DMS79 (cell line): Measurements from ENCODE around the gene PCYT1B.
"Not testable (repeated sequence)": the region's sequence is repeated elsewhere in the genome, so short reads cannot be mapped to it uniquely, and the experiment has no call there.

Experiments
- DNase-seq: peaks from one replicate; lab custom pipeline; 2025; lab: John Stamatoyannopoulos, UW

Gene PCYT1B

DNA sequence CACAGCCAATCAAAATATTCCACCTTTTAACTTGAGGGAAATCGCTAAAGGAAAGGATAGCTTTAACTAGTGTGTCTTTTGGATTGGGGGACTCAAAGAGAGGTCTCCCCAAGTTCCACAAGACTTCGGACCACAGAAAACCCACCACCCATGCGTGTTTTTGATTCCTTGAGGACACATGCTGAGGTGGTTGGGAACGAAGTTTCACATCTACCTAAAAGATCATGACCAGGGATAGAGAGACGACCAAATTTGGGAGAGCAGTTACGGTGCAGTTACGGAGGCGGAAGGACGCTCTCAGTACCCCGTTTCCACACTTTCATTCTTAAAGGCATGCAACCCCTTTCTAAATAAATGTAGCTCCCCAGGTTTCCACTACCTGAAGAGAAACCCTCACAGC is 1.1 kb downstream of the PCYT1B start:
- DNase-seq, result no peak

DNA sequence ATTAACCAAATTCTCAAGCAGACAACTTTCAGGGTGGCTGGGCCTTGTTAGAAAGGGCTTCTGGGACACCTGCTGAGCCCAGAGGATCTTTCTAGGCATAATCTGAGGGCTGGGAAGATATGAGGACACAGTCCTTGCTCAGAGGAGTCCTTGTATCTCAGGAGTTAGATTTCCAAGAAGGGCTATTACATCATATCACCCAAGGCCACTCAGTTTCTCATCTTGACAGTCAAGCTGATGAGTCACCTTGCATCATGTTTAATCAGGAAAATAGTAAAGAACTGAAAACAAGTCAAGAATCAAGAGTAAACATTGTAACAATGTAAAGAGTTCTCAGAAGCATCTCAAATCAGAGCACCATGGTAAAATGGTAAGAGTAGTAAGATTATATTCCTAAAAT is 4.0 kb downstream of the PCYT1B start:
- no peak for DNase-seq

DNA sequence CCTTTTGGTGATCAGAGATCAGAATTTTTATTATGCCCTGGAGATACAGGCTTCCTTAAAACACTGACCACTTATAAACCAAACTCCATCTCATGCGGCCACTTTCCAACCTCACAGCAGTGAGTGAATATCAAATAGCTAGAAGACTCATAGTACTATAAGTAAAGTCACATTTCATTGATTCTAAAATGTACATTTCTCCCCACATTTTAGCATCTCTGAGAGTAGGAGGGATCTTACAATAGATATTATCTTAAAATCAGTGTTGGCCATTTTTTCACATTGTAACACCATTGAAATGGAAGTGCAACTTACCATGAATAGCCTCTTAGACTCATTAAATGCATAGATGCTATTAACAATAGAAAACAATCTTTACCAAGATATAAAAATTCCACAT is 17.4 kb downstream of the PCYT1B start:
- DNase-seq, result no peak

DNA sequence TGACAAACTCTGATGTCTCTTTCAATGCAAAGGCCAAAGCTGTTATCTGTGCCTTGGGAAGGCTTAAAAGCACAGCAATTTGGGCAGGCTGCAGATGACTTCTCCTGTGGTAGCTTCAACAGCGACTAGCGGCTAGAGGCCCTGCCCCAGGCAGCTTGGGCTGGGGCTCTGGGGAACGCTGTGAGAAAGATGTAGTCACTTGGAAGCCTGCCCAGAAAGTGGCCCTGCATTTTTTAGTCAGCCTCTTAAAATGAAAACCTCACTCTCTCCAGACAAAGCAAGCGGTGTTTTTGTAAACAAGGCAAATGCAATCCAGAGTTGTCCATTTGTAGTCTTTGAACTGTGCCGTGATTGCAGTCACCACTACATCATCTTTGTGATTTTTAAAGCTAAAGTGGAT is 27.5 kb downstream of the PCYT1B start:
- DNase-seq, result peak; percentile 17

DNA sequence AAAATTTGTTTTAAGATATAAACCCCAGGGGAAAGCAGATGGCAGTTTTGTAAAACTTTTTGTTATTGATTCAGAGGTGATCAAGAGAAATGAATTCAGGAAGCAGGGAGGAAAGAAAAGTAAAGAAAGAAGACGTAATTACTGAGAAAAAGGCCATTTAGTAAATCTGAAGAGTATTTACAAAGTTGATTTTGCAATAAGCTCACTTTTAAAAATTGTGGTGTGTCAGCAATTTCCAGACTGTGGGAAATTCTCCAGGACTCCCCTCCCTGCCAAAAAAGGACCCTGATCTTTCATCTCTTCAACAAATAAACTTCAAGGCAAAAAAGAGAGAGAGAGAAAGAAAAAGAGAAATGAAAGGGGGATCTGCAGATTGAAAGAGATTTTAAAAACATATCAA is 36.6 kb downstream of the PCYT1B start:
- no peak for DNase-seq

DNA sequence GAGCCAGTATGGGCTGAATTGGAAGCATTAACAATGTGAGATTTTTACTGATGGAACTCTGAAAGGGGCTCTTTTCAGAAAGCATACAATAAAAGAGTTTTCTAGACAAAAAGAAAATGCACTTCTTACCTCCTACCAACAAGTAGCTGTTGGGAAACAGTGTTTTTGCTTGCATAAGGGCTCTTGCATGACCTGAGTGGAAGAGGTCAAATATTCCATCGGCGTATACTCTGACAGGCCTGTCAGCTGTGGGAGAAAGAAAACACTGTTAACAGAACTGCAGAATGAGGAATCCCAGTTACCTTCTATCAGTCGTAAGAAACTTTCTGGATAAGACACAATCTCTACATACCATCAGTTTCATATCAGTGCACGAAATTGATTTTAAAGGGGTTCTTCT is 39.5 kb downstream of the PCYT1B start:
- DNase-seq, result no peak

DNA sequence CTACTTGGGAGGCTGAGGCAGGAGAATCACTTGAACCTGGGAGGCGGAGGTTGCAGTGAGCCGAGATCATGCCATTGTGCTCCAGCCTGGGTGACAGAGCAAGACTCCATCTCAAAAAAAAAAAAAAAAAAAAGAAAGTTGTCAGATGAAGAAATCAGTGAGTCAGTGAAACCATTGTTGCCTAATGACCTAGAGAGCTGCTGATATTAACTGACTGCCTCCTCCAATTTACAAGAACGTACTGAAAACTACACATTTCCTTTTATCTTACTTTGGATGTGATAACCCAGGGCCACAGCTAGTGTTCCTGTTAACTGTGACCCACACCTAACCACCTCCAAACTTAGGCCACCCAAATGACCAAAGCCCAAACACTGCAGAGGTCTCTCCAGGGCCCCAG is 41.2 kb downstream of the PCYT1B start:
- not testable (repeated sequence) for DNase-seq

DNA sequence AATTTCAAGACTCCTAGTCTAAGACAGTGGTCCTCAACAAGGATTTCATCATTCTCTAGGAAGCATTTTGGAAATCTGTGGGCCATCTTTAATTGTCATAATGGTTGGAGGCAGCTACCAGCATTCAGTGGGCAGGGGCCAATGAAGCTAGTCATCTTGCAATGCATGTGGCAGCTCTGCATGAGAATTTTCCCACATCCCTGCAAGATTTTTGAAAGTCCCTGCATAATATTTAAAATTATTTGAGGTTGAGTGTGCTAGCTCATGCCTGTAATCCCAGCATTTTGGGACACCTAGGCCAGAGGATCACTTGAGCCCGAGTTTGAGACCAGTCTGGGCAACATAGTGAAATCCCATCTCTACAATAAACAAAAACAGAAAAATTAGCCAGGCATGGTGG is 44.0 kb downstream of the PCYT1B start:
- no peak for DNase-seq

DNA sequence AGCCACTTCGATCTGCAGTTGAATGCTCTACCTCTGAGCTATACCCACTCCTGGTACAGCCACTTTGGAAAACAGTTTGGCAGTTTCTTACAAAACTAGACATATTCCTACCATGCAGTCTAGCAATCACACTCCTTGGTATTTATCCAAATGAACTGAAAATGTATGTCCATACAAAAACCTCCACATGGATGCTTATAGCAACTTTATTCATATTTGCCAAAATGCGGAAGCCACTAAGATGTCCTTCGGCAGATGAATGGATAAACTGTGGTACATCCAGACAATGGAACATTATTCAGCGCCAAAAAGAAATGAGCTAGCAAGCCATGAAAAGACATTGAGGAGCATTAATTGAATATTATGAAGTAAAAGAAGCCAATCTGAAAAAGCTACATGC is 45.3 kb downstream of the PCYT1B start:
- DNase-seq, result no peak

DNA sequence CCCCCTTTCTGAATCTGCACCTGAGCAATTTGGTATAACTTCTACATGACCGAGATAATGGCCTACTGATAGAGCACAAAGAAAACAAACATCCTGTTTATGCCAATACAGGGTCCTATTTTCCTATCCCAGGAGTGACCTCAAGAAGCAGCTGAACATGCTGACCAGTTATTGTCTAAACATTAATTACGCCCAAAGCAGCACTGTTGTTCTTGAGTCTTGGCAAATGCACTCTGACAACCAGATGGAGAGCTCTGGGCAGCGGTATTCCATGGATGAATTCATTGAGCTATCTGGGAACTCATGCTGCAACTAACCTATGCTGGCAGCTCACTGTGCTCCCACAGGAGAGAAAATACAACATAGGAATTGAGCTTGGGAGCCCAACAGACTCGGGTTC is 52.6 kb downstream of the PCYT1B start:
- no peak for DNase-seq

DNA sequence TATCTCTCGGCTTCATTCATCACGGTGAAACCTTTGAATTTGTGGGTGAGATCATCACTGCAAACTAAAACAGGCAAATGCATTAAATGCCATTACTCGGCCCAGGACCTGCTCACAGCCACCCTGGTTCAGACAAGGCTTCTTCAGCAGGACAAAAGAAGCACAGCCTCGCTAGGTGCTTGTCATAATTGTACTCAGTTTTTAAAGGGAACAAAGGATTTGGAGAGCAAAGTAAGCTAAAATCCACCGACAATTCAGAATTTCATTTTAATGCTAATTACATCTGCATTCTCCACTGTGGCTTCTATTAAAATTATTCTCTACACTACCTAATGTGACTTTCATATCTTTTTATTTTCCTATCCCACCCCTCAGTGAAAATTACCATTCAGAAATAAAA is 57.0 kb downstream of the PCYT1B start:
- DNase-seq, result no peak

DNA sequence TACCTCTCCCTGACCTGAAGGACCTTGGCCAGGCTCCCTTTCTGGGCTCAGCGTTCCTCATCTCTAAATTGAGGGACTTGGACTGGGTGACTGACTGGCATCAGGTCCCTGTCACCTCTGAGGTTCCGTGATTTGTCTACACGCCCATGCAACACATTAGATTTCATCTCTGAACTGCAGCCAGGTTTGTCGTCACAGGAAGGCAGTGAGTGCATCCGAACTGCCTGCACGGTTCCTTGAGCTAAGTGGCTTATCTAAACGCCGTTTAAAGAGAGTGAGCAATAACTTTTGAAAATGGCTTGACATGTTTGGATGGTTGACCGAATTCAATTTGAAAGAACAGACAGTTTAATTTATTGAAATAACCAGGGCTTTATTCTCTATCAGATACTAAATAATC is 70.1 kb downstream of the PCYT1B start:
- peak; percentile 25 for DNase-seq

DNA sequence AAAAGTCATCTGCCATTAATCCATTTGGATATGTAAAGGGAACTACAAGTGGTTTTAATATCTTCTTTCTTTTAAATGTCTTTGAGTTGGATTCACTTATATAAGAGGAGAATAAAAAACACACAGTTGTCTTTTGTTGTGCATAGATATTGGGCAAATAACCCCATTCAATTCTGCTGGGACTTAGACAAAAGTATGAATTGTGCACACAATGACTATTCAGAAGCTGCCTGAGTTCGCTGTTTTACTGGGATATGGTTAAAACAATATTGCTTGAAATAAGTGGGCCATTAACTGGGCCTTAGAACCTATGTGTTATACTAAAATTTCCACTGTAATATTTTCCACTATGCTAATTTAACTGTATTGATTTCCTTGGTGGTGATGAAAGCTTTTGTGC is 71.7 kb downstream of the PCYT1B start:
- DNase-seq, result no peak

DNA sequence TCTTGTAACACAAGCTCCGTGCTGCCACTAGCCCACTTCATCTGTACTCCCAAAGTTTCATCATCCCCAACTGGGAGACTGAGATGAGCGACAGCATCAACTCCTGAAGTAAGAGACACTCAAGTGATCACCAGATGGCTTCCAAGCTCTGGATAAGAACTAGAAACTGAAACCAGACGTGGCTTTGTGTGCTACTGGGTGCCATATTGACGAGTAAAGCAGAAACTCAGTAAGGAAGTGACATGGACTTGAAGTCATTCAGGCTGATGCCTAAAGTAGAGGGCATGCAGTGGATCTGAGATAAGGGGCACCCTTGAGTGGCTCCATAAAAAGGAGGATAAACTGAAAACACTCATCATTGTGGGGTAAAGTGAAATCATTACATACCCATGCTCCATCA is 72.4 kb downstream of the PCYT1B start:
- DNase-seq, result no peak

DNA sequence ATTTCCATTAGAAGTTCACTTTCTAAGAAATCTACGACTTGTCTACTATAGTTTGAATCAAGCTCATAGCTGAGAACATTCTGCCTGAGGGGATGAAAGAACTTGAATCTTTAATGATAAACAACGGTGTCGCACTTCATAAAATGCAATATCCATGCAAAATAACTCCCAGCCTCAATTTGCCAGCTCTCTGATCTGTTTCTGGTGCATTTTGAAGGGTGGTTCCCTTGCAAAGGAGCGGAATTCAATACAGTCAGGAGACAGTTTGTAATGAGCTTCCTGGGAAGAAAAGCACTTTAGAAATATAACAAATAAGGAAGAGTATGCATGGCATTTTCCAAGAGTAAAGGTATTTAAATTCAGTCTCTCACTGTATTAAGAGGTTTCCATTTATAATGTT is 80.0 kb downstream of the PCYT1B start:
- no peak for DNase-seq

DNA sequence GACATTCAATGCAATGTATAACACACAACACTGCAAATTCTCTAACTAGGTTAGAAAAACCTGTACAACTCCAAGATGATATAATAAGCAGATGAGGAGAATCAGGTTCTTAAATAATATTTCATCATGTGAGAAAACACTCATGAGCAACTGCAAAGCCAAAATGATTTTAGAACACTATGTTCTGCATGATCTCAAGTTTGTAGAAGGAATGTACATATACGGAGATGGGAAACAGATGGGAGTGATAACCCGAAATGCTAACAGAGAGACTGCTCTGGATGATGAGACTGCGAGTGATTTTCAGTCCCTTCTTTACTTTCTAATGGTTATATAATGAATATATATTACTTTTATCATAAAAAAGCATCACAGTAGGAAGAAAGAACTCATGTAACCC is 80.9 kb downstream of the PCYT1B start:
- no peak for DNase-seq

DNA sequence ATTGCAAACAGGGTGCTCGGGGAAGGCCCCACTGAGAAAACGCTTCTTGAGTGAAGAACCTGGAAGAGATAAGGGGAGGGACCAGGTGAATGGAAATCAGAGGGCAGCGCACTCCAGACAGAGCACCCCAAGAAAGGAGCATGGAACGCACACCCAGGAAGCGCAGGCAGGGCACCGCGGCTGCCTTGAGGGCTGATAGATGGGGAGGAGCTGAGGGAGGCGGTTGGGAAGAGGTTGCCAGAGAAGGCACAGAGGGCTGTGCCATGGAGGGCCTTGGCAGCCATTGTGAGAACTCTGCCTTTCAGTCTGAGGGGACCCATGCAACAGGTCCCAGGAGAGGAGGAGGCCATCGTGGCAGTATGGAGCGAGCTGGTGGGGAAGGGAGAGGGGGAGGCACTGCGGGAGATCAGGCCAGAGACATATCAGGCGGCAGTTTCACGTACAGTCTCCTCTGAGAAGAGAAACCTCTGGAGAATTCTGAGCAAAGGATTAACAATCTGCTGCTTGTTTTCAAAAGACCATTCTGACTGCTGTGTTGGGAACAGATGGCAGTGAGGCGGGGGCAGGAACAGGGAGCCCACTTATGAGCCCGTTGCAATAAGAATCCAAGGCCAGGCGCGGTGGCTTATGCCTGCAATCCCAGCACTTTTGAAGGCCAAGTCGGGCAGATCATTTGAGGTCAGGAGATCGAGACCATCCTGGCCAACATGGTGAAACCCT is 83.7 kb downstream of the PCYT1B start:
- no peak for DNase-seq

DNA sequence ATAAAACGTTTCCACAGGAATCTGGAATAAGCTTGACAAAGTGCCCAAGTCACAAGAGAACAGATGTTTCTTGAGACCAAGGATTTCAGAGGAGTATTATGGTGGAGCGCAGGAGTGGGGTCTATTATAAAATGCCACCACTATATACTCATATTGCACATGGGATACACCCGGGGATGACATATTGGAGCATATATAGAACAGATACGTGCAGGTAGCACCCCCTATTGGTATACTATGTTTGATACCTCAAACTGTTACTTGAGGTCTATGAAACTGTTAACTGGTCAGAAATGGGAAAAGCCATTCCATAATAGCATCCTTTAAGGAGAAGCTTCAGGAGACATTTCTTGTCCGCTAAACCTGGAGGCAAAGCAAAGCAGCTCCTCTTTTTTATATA is 86.0 kb downstream of the PCYT1B start:
- DNase-seq, result no peak

DNA sequence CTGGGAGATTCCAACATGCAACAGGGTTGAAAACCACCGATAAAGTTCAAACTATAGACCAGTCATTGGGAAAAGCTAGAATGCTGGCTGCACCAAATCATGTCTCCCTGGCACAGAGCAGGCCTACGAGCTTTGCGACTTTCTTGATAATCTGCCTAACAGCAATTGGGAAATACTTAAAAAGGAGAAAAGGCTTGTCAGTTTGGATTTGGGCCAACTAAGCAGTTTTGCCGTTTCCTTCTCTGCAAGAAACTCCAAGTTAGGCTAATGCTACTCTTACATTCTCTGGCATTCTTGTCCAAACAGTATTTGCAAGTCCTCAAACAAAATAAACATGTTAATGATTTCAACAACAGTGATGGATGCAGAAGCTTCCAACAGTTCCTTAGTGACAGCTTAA is 94.1 kb downstream of the PCYT1B start:
- DNase-seq, result no peak

DNA sequence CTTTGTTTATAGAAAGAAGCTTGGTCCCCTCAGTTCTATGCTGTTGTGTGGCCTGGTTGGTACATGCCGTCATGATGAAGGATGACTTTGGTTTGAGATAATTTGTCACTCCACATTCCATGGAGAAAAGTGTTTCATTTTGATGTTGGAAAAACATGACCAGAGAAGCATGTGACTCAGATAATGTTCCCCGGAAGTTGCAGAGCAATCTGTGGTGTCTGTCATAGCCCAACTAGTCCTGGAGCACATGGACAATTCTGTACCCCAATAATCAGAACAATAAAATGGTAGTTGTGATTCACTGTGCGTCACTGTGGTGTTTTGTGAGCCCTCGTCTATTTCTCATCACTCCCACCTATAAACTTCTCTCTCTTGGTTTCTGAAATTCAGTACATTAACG is 97.0 kb downstream of the PCYT1B start:
- DNase-seq, result no peak

DNA sequence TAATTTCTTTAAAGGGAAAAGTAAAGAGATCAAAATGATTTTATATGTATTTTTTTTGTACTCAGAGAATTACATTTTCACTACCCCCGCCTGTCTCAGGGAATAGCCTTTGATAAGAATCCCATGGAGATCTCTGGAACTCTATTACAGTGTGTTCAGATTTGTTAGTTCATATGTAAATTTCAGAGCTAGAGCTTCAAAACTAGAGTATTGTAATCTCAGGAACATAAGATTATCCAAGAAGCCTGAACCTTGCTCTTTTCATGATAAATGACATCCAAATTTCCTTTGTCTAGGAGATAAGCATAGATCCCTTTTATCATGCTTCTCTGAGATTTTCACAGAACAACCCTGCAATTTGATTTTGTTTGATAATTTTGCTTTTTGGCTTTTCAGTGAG is 99.2 kb downstream of the PCYT1B start:
- DNase-seq, result no peak

DNA sequence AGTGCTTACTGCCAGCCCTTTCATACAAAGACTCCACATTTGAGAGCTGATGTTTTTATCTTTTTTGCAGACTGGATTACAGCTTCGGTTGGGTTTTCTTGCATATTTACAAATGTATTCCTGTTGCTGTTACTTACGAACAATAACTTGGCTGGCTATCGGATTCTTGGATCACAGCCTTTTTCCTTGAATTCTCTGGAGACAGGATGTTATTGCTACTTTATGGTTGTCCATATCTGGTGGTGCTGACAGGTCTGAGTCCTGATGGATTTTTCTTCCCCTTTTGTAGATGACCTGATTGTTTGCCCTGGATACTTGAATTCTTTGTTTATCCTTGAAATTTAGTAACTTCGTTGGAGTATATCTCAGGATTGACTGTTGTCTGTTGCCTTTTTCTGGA is 104.4 kb downstream of the PCYT1B start:
- no peak for DNase-seq

DNA sequence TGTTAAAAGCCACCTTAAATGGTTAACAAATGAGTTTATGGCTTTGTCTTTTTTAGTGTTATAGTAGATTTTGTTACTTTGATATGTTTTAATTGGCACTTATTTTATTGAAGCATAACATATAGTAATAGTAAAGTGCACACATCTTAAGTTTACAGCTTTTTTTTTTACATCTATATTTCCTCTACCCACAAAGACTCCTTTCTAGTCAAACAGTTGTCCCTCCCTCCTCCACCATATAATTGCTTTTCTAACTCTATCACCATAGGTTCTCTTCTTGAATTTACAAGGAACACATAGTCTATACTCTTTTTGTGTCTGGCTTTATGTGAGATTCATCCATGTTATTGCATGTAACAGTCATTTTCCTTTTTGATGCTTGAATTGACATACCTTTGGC is 110.6 kb downstream of the PCYT1B start:
- no peak for DNase-seq

DNA sequence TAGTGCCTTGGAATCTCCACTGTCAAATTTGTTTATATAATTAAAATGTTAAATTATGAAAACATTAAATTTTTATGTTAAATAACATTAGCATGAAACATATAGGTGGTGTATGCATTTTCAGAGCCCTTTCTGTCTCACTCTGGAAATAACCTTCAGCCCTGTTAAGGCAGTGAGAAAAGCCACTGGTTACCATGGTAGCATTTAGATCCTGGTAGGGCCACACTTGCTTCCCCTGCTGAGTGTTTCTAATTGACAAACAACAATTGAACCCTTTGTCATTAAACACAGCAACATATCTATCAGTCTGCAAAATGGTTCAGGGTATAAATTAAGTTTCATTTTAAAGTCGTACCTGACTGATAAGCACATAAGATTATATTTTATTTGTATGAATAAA is 118.5 kb downstream of the PCYT1B start:
- no peak for DNase-seq

DNA sequence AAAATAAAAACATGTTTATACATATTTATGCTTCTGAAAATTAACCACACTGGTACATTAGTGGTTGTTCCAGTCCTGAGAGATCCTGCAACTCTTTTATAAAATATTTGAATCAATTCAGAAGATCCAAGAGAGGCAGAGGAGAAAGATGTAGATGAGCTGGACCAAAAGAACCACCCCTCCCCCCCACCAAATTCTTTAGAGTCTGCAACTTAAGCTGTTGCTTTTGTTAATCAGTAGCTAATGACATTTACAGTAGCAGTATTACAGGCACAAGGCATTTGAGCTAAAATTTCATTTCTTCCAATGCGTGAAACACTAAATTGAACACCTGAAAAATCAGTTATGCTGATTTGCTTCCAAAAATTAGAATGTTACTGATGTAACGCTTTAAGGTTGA is 120.5 kb downstream of the PCYT1B start:
- DNase-seq, result no peak
